Raji (cell line): ENCODE data around the gene RBPJL.

Experiments used
- POLR2A ChIP-seq: IDR thresholded peaks from 2 replicates; pipeline ENCODE4 v1.6.1; 2011; ENCODE audit warnings: low read depth, low read length, control low read depth; ENCODE audit not compliant: insufficient read depth

Gene RBPJL

DNA sequence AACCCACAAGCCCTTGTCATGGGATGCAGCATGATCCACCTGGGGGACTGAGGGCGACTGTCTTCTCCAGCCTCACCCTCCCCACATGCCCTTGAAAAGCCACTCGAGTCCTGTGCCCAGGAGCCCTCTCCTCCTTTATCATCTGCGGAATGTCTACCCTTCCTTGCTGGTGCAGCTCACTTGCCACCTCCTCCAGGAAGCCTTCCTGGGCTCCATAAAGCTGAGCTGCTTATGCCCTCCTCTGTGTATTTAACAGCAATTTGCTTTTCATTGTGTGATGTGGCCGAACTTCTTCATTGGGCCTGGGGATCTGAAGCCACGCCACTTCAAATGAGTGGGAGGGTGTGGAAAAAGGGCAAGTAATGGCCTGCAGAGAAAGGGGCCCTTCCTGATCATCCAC lies 17.8 kb upstream of the RBPJL start:
- TF ChIP-seq POLR2A = no peak

DNA sequence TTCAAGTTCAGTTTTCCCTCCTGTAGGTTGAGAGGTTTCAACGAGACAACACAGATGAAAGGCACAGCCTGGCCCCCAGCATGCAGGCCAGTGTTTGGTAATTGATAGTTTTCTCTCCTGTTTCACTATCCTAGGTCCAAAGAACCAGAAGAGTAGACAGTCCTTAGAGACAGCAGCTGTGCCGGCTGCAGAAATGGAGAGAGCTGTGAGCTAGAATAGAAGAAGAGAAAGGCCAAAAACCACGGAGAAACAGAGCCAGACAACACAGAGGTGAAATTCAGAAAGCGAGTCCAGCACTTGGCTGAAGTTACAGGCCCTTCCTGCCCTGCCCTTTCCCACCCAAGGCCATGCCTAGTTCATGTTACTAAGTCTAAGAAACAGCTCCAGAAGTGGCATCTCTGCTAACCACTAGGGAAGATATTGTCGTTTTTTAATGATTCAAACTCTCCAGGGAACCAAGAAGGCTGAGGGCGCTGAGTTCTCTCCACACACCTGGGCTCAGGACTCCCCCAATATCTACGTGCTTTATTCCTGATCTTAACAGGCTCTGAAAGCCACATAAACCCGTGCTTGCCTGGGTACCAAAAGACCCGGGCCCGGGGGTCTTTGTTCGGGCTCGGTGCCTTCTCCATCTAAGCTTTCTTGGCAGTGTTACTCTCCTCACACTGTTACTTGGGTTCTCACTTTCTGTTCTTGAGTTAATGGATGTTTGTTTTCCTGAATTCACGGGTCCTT lies 16.5 kb upstream of the RBPJL start:
- TF ChIP-seq POLR2A = no peak

DNA sequence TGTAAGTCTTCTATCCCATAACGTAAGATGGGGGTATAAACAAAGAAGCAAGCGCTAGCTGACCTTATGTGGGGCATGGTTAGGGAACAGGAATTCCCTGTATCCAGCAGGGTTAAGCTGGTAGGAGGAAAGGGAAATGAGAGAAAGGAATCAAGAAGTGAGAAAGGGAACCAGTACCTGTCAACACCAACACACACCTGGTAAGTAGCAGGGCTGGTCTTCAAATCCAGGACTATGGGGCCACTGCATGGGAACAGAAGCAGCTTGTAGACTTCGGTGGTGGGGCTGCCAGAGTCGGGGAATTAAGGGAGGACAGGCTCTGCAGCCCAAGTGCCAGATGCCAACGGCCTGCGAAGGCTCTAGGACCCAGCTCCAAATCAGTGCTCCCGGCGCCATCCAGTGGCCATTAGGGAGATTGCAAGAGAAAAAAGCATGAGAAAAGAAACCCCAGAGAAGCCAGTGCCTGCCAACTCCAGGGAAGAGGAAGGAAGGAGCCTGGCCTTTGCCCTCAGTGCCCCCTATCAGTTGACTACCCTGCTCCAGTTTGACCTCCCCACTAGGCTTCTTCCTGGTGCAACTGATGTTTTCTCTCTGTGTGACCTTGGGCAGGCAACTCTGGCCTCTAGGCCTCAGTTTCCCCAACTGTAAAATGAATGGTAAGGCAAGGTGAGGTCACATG lies 15.8 kb upstream of the RBPJL start:
- TF ChIP-seq POLR2A = no peak

DNA sequence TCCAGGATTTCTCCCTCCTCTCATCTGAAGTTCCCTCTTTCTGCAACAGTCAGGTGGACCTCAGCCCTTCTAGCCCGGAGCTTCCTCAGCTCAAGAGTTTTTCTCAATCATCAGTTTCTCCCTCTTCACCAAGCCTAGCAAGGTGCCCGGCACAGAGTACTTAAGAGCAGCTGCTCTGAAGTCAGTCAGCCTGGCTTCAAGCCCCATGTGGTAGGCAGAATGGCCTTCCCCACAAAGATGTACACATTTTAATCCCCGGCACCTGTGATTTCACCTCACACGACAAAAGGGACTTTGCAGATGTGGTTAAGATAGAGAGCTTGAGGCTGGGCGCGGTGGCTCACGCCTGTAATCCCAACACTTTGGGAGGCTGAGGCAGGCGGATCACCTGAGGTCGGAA lies 15.1 kb upstream of the RBPJL start:
- TF ChIP-seq POLR2A = no peak

DNA sequence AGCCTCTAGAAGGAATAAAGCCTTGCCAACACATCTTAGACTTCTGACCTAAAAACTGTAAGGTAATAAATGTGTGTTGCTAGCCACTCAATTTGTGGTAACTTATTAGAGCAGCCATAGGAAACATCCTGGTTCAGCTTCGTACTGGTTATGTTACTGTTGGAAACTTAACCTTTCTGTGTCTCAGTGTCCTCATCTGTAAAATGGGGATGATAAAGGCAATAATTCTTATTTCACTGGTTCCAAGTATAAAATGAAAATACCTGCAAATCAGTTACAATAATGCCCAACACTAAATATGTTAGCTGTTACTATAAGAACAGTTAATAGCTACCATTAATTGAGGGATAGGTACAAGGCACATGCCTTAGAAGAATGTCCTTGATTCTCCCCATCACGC lies 14.3 kb upstream of the RBPJL start:
- no peak for TF ChIP-seq POLR2A

DNA sequence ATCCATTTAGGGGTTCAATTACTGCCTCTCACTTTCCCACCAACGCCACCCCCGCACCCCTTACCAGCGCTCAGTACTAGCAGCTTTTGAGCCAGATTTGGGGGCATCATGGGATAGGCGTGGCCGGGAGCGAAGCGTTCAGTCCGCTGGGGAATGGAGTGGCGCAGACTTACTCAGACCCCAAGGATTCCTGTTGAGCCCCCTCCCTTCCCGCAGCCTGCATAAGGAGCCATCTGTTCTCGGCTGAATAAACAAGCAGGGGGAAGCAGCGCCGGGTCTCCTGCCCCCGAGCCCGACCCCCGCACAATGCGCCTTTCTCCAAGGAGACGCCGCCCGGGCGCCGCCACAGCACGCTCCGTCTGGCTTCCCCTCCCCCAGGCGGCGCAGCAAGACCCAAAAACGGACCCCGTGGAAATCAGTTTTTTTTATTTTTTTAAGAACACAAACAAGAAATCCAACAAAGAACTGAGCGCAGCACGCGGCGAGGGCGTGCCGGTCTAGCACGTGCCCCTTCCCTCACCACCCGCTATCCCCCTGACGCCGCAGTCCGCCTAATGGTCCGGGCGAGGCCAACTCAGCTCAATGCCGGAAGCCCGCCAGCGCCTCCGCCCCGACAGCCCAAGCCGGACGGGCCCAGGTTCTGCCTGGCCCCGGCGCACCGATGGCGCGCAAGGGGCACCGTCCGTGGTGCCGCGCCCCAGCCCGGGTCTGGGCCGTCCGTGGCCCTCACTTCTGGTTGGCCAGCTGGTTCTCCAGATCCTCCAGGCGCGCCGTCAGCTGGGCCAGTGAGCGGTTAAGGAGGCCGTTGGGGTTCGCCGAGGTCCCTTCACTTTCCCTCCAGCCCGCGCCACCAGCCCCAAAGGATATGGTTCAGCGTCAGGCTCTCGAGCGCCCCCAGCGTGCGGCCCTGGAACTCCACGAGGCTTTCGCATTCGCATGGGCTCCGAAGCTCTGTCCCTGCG lies 13.3 kb upstream of the RBPJL start:
- TF ChIP-seq POLR2A = no peak

DNA sequence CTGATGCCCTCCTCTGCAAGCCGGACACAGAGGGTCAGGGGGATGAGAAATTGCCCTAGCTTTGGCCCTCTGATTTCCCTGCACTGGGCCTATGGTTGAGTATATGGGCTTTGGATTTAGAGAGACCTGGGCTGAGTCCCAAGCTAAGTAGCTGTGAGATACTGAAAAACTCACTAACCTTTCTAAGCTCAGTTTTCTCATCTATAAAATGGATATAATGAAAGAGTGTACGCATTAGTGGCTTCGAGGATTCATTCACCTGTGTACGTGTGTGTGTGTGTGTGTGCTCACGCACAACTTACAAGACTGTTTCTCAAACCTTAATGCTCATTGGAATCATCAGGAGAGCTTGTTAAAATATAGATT lies 12.7 kb upstream of the RBPJL start:
- TF ChIP-seq POLR2A = no peak

DNA sequence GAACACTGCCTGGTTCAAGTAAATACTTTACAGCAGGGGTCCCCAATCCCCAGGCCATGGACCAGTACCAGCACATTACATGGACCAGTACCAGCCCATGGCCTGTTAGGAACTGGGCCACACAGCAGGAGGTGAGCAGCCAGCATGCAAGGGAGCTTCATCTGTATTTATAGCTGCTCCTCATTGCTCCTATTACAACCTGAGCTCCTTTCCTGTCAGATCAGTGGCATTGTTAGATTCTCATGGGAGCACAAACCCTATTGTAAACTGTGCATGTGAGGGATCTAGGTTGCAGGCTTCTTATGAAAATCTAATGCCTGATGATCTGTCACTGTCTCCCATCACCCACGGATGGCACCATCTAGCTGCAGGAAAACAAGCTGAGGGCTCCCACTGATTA lies 12.0 kb upstream of the RBPJL start:
- no peak for TF ChIP-seq POLR2A

DNA sequence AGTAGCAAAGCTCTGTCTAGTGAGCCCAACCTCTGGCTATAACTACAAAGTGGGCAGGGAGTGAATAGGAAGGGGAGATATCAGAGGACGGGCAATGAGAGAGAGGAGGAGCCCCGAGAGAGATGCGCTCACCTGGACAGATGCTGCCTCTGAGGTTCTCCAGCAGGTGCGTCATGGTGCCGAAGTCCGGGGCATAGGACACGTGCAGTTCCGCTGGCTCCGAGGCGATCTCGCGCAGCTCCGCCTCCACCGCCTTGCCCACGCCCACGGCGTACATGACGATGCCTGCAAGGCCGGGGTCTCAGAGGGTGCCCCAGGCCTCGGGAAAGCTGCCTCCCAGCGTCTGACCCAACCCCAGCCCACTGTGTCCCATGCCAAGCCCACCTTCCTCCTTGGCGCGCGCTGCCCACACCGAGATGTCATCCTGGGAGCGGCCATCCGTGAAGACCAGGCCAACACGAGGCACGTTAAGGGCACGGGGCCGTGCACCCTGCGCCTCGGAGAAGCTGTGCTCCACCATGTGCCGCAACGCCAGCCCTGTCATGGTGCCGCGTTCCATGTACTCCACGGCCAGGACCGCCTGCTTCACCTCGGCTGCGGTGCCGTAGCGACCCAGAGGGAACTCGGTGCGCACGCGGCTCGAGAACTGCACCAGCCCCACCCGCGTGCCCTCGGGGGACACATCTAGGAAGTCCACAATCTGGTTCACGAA lies 8.7 kb upstream of the RBPJL start:
- TF ChIP-seq POLR2A = no peak

DNA sequence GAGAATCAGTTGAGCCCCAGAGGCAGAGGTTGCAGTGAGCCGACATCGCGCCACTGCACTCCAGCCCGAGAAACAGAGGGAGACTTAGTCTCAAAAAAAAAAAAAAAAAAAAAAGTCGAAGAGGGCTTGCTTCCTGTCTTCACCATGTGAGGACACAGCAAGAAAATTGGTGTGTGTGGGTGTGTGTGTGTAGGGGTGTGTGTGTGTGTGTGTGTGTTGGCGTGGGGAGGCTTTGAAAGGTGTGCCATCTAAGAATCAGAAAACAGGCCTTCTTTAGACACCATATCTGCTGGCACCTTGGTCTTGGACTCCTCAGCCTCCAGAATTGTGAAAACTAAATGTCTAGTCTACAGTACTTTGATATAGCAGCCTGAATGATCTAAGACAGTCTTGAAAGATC lies 6.9 kb upstream of the RBPJL start:
- TF ChIP-seq POLR2A = no peak

DNA sequence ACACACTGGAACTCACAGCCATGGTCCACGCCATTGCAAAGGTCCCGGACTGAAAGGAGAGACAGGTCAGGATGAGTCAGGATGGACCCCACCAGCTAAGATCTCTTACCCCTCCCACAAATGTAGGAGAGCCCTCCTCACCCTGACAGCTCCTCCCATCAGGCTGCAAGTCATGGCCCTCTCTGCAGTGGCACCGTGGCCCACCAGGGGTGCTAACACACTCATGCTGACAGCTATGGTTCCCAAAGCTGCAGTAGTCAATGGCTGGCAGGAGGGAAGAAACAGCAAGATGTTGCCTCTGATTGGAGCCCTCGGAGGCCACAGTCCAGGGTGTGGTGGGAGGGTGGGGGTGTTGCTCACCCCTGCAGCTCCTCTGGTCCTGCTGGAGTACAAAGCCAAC lies 5.7 kb upstream of the RBPJL start:
- TF ChIP-seq POLR2A = no peak

DNA sequence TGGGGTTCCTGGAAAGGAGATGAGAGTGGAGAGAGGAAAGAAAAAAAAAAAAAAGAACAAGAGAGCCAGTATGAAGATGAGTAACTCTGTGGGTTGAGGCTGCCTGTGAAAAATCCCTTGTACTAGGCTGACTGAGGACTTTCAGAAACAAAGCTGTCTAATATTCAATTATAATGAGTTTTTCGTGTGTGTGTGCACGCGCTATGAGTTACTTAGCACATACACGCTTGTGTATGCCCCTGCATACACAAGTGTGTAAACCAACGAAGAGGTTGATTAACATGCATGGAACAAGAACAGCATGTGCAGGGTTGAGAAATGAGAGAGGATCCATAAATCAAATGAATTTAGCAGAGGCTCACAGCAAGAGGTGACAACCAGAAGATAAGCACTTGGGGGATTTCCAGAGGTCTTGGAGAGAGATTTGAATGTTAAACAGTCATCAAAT lies 4.8 kb upstream of the RBPJL start:
- no peak for TF ChIP-seq POLR2A

DNA sequence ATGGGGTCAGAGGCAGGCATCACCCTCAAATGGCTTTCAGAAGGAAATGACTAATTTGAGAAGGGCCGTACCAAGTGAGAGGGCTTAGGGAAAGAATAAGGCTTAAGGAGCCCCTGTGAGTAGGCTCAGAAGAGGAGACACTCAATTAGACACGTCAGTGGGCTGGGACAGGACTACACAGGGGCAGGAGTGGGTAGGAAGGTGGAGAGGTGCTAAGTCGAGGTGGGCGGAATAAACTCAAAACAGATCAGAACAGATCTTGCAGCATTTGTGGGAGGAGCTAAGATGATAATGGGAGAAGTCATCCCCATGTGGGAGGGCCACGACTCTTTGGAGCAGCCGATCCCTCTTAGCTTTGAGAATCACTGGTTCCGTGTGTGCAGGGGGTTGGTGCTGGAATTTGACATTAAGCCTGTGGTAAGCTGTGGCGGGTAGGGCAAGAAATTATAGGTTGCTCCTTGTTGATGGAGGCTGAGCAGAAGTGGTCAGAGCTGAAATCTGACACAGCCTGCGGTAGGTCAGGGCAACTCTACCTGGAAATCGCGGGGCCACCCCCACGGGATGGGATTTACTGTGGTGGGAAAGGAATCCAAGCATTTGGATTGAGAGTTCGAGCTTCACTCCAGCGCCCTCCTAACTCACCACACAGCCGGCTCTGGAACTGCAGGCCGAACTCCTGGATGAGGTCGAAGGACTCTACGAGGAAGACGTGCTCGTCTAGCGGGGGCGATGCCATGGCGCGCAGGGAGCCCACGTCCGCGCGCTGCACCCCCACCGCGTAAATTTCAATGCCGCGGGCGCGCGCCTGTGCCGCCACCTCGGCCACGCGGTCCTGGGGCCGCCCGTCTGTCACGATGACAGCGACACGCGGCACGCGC lies 2.8 kb upstream of the RBPJL start:
- no peak for TF ChIP-seq POLR2A

DNA sequence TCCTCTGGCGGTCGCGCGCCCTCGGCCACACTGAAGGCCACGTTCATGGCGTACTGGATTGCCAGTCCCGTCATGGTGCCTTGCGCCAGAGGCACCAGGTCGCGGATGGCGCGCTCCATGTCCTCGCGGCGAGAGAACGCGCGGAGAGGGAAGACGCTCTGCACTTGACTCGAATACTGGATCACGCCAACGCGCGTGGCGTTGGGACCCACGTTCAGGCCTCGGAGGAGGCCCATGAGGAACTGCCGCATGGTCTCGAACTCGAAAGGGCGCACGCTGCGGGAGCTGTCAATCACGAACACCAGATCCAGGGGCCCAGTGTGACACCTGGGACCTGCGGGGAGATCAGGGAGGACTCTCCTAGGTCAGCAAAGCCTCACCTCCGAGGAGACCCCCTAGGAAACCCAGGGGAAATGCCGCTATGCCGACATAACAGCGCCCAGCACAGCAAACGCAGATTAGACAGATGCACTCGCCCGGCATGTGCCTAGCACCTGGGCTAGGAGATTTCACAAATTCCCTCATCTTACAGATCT lies 2.1 kb upstream of the RBPJL start:
- no peak for TF ChIP-seq POLR2A
